Measurements from ENCODE around the gene SLC11A1.

SLC11A1 gene

DNA sequence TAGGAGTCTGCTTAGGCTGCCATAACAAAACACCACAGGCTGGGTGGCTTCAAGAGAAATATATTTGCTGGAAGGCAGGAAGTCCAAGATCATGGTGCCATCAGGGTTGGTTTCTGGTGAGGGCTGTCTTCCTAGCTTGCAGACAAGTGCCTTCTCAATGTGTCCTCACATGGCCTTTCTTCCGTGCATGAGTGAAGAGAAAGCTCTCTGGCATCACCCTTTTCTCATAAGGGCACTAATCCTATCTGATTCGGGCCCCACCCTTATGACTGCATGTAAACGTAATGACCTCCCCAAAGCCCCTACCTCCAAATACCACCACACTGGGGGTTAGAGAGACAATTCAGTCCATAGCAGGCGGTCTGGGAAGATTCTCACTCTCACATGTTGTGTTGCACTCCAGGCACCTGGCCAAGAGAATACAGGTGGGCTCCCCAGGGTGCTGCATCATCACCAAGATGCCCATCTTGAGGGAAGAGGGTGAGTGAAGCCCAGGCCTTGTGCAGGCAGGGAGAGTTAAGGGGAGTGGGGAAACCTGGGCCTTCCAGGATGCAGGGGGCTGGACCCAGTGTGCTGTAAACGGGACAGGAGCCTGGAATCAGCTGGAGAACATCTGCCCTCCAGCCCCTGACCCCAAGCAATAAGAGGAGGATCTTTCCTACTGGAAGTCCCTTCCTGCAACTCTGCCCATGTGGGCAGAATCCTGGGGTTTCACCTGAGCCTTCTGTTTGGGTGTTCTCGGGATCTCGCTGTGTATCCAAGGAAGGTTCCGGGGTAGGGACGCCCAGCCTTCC lies 15.3 kb upstream of the SLC11A1 start:
- DNase-seq = no peak

DNA sequence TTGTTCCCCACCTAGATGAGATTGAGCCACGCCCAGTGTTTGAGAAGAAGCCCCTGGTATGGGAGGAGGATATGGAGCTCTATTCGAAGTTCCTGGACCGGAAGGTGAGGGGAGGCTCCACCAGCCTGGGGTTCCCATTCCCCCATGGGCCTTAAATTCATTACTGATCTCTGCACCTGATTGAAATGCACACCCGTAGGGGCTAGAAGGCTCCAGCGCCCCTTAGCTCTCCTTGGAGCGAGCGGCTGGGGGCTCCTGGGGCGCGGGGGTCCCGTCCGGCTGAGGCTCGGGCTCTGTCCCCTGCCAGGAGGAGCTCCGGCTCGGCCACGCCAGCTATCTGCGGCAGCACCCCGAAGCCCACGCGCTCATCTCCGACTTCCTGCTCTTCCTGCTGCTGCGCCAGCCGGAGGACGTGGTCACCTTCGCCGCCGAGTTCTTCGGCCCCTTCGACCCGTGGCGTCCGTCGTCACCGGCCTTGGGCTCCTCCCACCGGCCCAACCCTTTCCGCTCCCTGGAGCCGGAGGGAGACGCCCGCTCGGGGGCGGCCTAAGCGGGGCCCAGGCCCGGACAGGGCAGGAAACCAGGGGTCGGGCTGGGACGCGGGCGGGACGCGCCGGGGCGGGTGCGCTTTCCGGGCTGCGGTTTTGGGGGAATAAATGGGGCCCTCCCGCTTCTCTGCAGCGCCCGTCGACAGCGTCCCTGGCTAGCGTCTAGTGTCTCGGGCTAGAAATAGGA lies 14.5 kb upstream of the SLC11A1 start:
- peak in 51 of 58 donors; percentile 12 to 76 (median 51) for DNase-seq

DNA sequence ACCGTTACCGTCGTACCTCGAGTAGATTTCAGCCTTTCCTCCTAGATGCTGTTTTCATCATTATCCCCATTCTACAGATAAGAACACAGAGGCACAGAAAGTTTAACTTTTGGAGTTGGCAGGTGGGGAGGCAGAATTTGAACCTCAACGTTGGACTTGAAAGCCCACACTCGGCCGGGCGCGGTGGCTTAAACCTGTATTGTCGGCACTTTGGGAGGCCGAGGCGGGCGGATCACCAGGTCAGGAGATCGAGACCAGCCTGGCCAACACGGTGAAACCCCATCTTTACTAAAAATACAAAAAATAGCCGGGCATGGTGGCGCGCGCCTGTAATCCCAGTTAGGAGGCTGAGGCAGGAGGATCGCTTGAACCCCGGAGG lies 13.9 kb upstream of the SLC11A1 start:
- no peak for DNase-seq

DNA sequence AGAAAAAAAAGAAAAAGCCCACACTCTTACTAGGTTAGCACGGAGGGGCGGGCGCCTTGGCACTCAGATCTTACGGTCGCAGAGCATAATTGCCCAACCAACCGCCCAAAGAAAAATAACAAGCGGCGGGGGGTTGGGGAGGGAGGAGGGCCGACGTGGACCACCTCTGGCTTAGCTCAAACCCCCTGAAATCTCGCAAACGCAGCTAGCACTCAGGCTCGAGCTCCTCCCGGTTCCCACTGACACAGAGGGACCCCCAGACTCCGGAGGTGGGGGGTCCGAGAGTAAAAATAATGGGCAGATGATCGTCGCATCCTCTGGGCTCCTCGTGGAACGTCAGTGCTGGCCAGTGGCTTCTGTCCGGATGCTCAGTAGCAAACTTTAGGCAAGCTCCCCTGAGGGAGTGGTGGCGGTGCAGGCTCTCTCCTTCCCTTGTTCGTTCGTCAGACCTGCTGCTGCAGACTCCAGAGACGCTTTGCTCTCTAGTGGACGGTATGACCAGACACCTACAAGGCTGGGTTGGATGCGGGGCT lies 13.4 kb upstream of the SLC11A1 start:
- DNase-seq = peak in 1 of 58 donors; percentile 37

DNA sequence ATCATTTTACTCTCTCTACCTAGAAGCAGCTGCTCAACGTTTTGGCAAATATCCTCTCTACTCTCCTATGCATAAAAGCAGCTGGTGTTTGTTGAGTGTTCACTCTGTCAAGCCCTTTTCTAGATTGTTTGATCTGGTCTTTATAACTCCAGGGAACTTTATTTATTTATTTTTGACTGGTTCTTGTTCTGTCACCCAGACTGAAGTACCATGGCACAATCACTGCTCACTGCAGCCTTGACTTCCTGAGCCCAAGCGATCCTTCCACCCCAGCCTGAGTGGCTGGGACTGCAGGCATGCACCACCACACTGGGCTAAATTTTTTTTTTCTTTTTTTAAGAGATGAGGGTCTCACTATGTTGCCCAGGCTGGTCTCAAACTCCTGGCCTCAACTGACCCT lies 12.7 kb upstream of the SLC11A1 start:
- no peak for DNase-seq

DNA sequence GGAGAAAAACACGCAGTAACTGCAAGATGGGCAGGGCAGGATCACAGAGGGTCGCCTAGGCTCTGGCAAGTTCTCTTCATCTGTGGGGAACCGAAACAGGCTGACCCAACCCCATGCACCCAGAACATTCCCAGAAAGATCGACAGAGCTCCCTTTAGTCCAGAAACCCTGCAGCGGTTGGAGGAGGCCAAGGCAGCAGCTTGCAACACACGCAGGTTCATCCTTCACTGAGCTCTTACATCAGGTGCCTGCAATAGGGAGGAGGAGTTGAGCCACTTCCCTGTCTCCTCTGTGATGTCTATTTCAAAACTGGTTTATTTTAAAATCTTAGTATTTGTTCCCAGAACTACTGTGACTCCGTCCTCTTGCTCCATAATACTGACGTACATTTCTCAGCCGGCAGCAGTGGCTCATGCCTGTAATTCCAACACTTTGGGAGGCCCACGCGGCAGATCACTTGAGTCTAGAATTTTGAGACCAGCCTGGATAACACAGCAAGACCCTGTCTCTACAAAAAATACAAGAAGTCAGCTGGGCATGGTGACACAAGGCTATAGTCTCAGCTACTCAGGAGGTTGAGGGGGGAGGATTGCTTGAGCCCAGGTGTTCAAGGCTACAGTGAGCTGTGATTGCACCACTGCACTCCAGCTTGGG lies 11.5 kb upstream of the SLC11A1 start:
- DNase-seq = peak in 19 of 58 donors; percentile 13 to 80 (median 41)

DNA sequence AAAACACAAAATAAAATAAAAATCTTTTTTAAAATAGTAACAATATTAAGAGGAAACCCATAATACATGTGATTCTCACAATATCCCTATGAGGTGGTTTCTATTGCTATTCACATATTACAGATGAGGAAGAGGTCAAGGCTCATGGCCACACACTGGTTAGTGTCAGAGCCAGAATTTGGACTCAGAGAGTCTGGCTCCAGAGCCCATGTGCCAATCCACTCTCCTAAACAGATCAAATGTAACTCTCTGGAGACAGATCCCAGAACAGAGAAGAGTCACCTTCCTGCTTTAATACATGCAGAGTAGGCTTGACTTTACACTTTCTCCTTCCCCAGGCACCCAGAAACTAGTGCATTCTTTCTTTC lies 10.1 kb upstream of the SLC11A1 start:
- DNase-seq = no peak

DNA sequence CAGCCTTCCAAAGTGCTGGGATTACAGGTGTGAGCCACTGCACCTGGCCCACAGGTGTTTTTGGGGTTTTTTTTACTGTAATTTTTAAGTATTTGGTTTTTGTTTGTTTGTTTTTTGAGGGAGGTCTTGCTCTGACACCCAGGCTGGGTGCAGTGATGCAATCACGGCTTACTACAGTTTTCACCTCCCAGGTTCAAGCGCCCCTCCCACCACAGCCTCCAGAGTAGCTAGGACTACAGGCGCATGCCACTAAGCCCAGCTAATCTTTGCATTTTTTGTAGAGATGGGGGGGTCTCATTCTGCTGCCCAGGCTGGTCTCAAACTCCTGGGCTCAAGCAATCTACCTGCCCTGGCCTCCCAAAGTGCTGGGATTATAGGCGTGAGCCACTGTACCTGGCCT lies 7.3 kb upstream of the SLC11A1 start:
- no peak for DNase-seq

DNA sequence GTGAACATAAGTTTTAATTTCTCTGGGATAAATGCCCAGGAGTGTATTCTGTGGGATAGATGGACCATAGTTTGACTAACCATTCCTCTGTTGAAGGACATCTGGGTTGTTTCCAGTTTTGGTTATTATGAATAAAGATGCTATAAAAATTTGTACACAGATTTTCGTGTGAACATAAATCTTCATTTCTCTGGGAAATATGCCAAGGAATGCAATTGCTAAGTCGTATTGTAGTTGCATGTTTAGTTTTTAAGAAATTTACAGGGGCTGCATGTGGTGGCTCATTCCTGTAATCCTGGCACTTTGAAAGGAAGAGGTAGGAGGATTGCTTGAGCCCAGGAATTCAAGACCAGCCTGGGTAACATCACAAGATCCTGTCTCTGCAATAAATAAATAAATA lies 6.9 kb upstream of the SLC11A1 start:
- DNase-seq = no peak

DNA sequence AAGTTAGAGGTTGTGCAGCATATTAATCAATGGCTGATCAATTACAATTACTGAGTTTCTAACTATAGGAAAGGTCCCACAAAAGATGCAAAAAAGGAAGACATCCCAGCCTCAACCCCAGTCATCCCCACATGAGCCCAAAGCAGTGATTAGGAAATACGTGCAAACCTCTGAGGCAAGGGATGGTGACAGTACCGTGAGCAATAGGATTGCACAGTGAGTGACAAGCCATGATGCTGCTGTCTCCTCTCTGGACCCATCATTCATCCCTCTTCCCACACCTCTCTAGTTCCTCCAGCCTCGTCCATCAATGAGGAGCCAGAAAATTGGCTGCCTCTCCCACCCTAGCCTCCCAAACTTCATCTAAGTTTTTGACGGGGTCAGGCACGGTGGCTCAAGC lies 4.0 kb upstream of the SLC11A1 start:
- no peak for DNase-seq

DNA sequence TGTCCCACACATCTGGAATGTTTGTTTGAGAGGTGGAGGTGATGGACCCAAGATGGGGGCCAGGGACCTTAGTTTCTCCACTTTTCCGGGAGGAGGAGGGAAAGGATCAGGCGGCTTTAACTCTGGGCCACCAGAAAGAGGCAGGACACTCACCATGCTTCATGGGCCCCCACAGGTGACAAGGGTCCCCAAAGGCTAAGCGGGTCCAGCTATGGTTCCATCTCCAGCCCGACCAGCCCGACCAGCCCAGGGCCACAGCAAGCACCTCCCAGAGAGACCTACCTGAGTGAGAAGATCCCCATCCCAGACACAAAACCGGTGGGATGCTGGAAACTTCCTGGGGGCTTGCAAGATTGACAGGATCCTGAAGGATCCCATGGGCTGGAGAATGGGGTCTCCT lies 712 bp downstream of the SLC11A1 start:
- no peak for DNase-seq

DNA sequence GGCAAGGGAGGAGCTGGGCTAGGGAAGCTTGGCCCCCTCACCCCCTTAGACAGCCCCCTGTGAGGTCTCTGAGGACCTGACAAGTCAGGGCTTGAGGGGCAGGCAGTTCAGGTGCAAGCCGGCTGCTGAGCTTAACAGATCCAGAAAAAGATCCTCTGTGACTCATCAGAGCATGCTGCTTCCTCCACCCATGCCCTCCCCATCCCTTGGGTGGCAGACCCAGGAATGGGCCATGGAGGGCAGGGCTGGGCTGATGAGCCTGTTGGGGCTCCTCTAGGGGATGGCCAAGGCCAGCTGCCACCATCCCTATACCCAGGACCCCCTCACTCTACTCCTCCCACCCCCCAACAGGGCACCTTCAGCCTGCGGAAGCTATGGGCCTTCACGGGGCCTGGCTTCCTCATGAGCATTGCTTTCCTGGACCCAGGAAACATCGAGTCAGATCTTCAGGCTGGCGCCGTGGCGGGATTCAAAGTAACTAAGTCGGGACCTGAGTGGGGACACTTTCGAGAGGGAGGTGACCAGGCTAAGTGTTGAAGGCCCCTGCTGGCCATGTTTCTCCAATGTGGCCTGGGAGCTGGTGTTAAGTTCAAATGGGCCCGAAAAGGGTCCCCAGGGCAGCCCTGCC lies 1.9 kb downstream of the SLC11A1 start:
- DNase-seq = no peak

DNA sequence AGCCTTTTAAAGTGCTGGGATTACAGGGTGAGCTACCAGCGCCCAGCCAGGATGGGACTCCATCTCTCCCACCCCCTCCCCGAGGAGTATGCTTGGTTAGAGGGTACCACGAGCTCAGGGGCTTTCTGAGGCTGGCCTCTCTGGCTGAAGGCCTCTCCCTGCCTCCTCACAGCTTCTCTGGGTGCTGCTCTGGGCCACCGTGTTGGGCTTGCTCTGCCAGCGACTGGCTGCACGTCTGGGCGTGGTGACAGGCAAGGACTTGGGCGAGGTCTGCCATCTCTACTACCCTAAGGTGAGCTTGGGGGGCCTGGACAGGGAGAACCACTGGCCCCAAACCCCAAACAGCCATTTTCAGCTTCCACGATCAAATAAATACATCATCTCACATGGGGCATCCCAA lies 2.9 kb downstream of the SLC11A1 start:
- no peak for DNase-seq

DNA sequence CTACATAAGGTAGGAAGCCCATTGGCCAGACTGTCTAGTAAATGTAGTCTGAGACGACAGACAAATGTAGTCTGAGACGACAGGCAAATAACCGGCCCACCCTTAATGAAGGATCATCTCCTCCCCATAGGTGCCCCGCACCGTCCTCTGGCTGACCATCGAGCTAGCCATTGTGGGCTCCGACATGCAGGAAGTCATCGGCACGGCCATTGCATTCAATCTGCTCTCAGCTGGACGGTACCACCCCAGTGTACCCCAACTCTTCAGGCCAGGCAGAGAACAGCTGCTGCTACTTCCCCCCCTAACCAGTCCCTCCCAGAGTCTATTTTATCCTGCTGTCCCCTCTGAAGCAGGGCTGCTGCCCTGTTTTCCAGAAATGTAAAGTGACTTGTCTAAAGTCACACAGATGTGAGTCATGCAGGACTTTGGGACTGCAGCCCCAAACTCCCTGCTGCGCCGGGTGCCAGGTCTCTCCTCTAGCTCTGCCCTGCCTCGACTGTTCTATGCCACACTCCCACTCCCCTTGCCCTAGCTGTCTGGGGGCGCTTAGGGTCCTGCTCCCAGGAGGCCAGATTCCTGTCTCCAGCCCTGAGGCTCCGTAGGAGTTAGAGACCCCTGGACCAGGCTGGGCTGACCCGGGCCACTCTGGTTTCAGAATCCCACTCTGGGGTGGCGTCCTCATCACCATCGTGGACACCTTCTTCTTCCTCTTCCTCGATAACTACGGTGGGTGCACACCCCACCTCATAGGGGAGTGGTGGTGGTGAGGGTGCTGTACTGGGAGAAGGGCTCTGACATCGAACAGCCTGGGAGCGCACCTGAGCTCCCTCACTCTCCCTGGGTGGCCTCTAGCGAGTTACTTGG lies 4.7 kb downstream of the SLC11A1 start:
- DNase-seq = no peak

DNA sequence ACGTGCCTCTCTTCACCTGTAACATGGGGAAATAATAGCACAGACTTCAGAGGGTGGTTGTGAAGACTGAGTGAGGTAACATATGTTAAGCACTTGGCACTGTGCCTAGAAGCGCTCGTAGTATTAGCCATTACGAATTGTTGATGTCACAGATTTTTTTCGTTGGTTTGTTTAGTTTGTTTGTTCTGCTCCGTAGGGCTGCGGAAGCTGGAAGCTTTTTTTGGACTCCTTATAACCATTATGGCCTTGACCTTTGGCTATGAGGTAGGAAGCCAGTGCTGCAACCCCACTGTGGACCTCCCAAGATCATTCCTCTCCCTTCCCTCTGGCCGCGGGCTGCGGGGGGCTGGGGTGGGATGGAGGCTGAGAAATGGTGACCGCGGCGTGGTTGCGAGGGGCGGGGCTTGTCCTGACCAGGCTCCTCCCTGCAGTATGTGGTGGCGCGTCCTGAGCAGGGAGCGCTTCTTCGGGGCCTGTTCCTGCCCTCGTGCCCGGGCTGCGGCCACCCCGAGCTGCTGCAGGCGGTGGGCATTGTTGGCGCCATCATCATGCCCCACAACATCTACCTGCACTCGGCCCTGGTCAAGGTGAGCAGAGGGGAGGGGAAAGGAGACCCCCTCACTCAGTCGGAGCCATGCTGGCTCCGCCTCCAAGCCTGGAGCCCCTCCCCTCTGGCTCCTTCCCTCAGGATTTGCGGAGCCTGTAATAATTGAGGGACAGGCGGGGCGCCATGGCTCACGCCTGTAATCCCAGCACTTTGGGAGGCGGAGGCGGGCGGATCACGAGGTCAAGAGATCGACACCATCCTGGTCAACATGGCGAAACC lies 5.5 kb downstream of the SLC11A1 start:
- DNase-seq = peak in 1 of 58 donors; percentile 47

DNA sequence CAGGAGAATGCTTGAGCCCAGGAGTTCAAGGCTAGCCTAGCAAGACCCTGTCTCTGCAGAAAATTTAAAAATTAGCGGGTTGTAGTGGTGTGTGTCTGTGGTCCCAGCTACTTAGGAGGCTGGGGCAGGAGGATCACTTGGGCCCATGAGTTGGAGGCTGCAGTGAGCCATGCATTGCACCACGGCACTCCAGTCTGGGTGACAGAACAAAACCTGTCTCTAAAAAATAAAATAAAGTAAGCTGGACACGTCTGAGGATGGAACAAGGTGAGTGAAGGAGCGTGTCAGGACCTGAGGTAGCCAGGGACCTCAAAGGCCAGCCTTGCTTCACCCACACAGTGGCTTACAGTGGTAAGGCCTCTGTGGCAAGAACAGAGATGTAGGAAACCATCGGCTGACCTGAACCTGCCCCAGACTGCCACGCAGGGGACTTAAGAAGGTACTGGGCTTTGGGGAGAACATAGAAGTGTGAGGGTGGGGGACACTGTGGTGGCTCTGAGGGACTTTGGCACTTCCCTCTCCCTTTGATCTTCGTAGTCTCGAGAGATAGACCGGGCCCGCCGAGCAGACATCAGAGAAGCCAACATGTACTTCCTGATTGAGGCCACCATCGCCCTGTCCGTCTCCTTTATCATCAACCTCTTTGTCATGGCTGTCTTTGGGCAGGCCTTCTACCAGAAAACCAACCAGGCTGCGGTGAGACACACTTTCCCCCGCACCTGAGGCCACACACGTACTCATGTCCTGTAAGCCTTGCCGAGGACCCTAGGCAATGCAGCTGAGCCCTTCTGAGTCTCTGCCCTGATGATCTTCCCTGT lies 7.5 kb downstream of the SLC11A1 start:
- DNase-seq = no peak

DNA sequence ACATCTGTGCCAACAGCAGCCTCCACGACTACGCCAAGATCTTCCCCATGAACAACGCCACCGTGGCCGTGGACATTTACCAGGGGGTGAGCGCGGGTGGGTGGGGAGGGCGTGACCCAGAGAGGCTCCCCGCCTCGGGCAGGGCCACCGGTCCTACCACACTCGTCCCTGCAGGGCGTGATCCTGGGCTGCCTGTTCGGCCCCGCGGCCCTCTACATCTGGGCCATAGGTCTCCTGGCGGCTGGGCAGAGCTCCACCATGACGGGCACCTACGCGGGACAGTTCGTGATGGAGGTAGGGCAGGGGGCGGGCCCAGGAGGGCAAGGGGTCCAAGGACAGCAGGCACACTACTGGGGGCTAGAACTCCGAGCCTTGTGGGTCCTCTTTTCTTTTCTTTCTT lies 9.1 kb downstream of the SLC11A1 start:
- DNase-seq = no peak

DNA sequence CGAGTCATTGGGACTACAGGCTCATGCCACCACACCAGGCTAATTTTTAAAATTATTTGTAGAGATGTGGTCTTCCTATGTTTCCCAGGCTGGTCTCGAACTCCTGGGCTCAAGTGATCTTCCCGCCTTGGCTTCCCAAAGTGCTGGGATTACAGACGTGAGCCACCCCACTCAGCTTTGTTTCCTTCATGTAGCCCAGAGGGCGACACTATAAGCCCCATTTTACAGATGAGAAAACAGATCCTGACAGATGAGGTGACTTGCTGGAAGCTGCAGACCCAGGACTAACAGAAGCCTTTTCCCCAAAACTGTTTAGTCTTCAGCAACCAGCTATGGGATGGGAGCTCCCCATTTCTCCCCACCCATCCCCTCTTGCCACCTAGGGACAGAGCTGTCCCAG lies 10.4 kb downstream of the SLC11A1 start:
- DNase-seq = no peak

DNA sequence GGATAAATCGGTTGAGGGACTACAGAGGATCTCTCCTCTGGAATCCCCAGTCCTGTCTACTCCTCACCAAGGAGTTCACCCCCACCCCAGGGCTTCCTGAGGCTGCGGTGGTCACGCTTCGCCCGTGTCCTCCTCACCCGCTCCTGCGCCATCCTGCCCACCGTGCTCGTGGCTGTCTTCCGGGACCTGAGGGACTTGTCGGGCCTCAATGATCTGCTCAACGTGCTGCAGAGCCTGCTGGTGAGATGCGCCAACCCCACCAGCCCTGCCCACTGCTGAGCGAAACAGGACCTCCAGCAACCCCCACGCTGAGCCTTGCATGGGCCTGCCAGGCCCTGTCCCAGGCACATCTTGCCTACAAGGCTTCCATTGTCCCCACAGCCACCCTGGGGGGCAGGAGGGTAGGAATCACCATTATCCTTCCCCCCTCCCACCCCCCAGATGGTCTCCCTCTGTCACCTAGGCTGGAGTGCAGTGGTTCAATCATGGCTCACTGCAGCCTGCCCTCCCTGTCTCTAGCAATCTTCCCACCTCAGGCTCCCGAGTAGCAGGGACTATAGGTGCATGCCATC lies 10.9 kb downstream of the SLC11A1 start:
- DNase-seq = no peak
